Measurements from ENCODE around the gene DCDC2B.
A peak's percentile ranks its signal among the peaks of the same experiment; 100 is the strongest.

Gene DCDC2B

GRCh38 chr1:32181563-32181962 is 27.3 kb upstream of the DCDC2B start:
- H3K4me2 ChIP-seq (ENCODE audit: low read length), result peak overlapping the region; percentile 6
- H2BK5ac ChIP-seq (ENCODE audit: low read length), result no peak overlapping the region
- peak overlapping the region; percentile 74 for H3K56ac ChIP-seq (ENCODE audit: low read length)
- H3K27me3 ChIP-seq (ENCODE audit: insufficient read depth, low read length, poor library complexity), result no peaks in the 10 kb centered on the region
- H3K79me2 ChIP-seq (ENCODE audit: control insufficient read depth, insufficient read depth, low read length), result peaks cover 34% of the 10 kb centered on the region
- DNase-seq, result no peak
- peaks cover 23% of the 10 kb centered on the region for H3K79me1 ChIP-seq (ENCODE audit: low read length)
- H2AK5ac ChIP-seq (ENCODE audit: low read length), result no peak overlapping the region
- H4K5ac ChIP-seq (ENCODE audit: low read length), result no peak overlapping the region
- WGBS (ENCODE audit: extremely low coverage, insufficient coverage, low lambda C conversion rate), result no CpG with 5 or more reads among the region's 5 CpGs
- H3K9ac ChIP-seq (ENCODE audit: low read length), result peak overlapping the region; percentile 88
- no peak overlapping the region for H2BK15ac ChIP-seq (replicated peaks; ENCODE audit: low read depth)
- no peak overlapping the region for H3K4ac ChIP-seq (ENCODE audit: low read depth, low read length)
- no peak overlapping the region for H3K27ac ChIP-seq (ENCODE audit: low read depth, low read length)
- no peak overlapping the region for H3K4me3 ChIP-seq (ENCODE audit: low read length)
- peaks cover 9% of the 10 kb centered on the region for H3K4me1 ChIP-seq (ENCODE audit: control insufficient read depth, low read depth, low read length)
- H2BK120ac ChIP-seq (ENCODE audit: low read depth, low read length), result no peak overlapping the region
- no peak overlapping the region for H4K8ac ChIP-seq (ENCODE audit: low read depth, low read length)
- H3K18ac ChIP-seq (ENCODE audit: low read length), result no peak overlapping the region
- peaks cover 10% of the 10 kb centered on the region for H3K36me3 ChIP-seq (ENCODE audit: control insufficient read depth, insufficient read depth, low read length)
- no peak overlapping the region for H3K23ac ChIP-seq (ENCODE audit: low read length)

- H4K8ac ChIP-seq (ENCODE audit: low read depth, low read length), result no peak overlapping the region
- no peak overlapping the region for H3K18ac ChIP-seq (ENCODE audit: low read length)
- no peak overlapping the region for H2BK5ac ChIP-seq (ENCODE audit: low read length)
- H3K9ac ChIP-seq (ENCODE audit: low read length), result no peak overlapping the region
- no peak overlapping the region for H2AK5ac ChIP-seq (ENCODE audit: low read length)
- WGBS (ENCODE audit: extremely low coverage, insufficient coverage, low lambda C conversion rate), result no CpG with 5 or more reads among the region's 6 CpGs
- H3K36me3 ChIP-seq (ENCODE audit: control insufficient read depth, insufficient read depth, low read length), result peaks cover 12% of the 10 kb centered on the region
- no peak overlapping the region for H4K5ac ChIP-seq (ENCODE audit: low read length)
- no peak overlapping the region for H3K23ac ChIP-seq (ENCODE audit: low read length)
- DNase-seq, result no peak
- H3K27me3 ChIP-seq (ENCODE audit: insufficient read depth, low read length, poor library complexity), result no peaks in the 10 kb centered on the region
- no peak overlapping the region for H3K4ac ChIP-seq (ENCODE audit: low read depth, low read length)
- H2BK120ac ChIP-seq (ENCODE audit: low read depth, low read length), result no peak overlapping the region
- H3K27ac ChIP-seq (ENCODE audit: low read depth, low read length), result no peak overlapping the region
- H3K79me2 ChIP-seq (ENCODE audit: control insufficient read depth, insufficient read depth, low read length), result peaks cover 37% of the 10 kb centered on the region
- H2BK15ac ChIP-seq (replicated peaks; ENCODE audit: low read depth), result no peak overlapping the region
- peaks cover 24% of the 10 kb centered on the region for H3K79me1 ChIP-seq (ENCODE audit: low read length)
- peaks cover 9% of the 10 kb centered on the region for H3K4me1 ChIP-seq (ENCODE audit: control insufficient read depth, low read depth, low read length)
- H3K4me3 ChIP-seq (ENCODE audit: low read length), result no peak overlapping the region
- no peak overlapping the region for H3K56ac ChIP-seq (ENCODE audit: low read length)
- no peak overlapping the region for H3K4me2 ChIP-seq (ENCODE audit: low read length)
Measured at GRCh38 chr1:32182060-32182459, 26.8 kb upstream of the DCDC2B start.

- H3K4me2 ChIP-seq (ENCODE audit: low read length), result no peak overlapping the region
- H3K56ac ChIP-seq (ENCODE audit: low read length), result no peak overlapping the region
- no peak for DNase-seq
- no peak overlapping the region for H3K23ac ChIP-seq (ENCODE audit: low read length)
- H2AK5ac ChIP-seq (ENCODE audit: low read length), result no peak overlapping the region
- H3K79me2 ChIP-seq (ENCODE audit: control insufficient read depth, insufficient read depth, low read length), result peaks cover 37% of the 10 kb centered on the region
- H3K36me3 ChIP-seq (ENCODE audit: control insufficient read depth, insufficient read depth, low read length), result peaks cover 22% of the 10 kb centered on the region
- H3K4me3 ChIP-seq (ENCODE audit: low read length), result no peak overlapping the region
- H3K4ac ChIP-seq (ENCODE audit: low read depth, low read length), result no peak overlapping the region
- H4K5ac ChIP-seq (ENCODE audit: low read length), result no peak overlapping the region
- H2BK120ac ChIP-seq (ENCODE audit: low read depth, low read length), result no peak overlapping the region
- no peak overlapping the region for H4K8ac ChIP-seq (ENCODE audit: low read depth, low read length)
- H3K27ac ChIP-seq (ENCODE audit: low read depth, low read length), result no peak overlapping the region
- H3K79me1 ChIP-seq (ENCODE audit: low read length), result peaks cover 31% of the 10 kb centered on the region
- H3K4me1 ChIP-seq (ENCODE audit: control insufficient read depth, low read depth, low read length), result peaks cover 7% of the 10 kb centered on the region
- no peak overlapping the region for H3K9ac ChIP-seq (ENCODE audit: low read length)
- H3K18ac ChIP-seq (ENCODE audit: low read length), result no peak overlapping the region
- no peak overlapping the region for H2BK15ac ChIP-seq (replicated peaks; ENCODE audit: low read depth)
- no peaks in the 10 kb centered on the region for H3K27me3 ChIP-seq (ENCODE audit: insufficient read depth, low read length, poor library complexity)
- H2BK5ac ChIP-seq (ENCODE audit: low read length), result no peak overlapping the region
Measured at GRCh38 chr1:32184650-32185049, 24.2 kb upstream of the DCDC2B start.

GRCh38 chr1:32186077-32186476 is 22.8 kb upstream of the DCDC2B start:
- Histone ChIP-seq H3K56ac (ENCODE audit: low read length) (no peak overlapping the region), H3K36me3 (ENCODE audit: control insufficient read depth, insufficient read depth, low read length) (peaks cover 33% of the 10 kb centered on the region), H3K4ac (ENCODE audit: low read depth, low read length) (no peak overlapping the region), H4K8ac (ENCODE audit: low read depth, low read length) (no peak overlapping the region), H3K27me3 (ENCODE audit: insufficient read depth, low read length, poor library complexity) (no peaks in the 10 kb centered on the region), H3K9ac (ENCODE audit: low read length) (peak overlapping the region; percentile 31), H3K79me2 (ENCODE audit: control insufficient read depth, insufficient read depth, low read length) (peaks cover 28% of the 10 kb centered on the region), H2BK120ac (ENCODE audit: low read depth, low read length) (no peak overlapping the region), H4K5ac (ENCODE audit: low read length) (no peak overlapping the region), H2BK15ac (replicated peaks; ENCODE audit: low read depth) (no peak overlapping the region), H2BK5ac (ENCODE audit: low read length) (no peak overlapping the region), H3K18ac (ENCODE audit: low read length) (no peak overlapping the region), H2AK5ac (ENCODE audit: low read length) (no peak overlapping the region), H3K23ac (ENCODE audit: low read length) (no peak overlapping the region), H3K4me1 (ENCODE audit: control insufficient read depth, low read depth, low read length) (peaks cover 4% of the 10 kb centered on the region), H3K4me2 (ENCODE audit: low read length) (no peak overlapping the region), H3K27ac (ENCODE audit: low read depth, low read length) (no peak overlapping the region), H3K79me1 (ENCODE audit: low read length) (peaks cover 25% of the 10 kb centered on the region), H3K4me3 (ENCODE audit: low read length) (no peak overlapping the region)
- DNase-seq, result peak; percentile 64
- 100% methylated on average over 1 of the region's 2 CpGs for WGBS (ENCODE audit: extremely low coverage, insufficient coverage, low lambda C conversion rate)

DNA sequence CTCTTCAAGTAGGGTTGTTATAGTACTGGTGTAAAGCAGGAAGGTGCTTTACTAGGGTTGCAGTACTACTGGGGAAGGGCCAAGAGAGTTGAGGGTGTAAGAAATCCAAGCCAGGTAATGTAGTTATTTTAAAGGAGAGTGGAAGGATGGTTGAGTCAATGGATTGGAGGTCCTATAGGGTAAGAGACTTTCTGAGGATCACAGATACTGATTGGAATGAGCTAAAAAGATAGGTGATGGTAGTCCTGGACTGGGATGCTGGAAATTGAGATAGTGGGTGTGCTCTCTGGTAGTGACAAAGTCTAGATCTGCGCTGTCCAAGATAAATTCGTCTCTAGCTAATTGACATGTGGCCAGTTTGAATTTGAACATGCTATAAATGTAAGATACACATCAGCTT is 22.4 kb upstream of the DCDC2B start:
- Histone ChIP-seq H3K4me3 (ENCODE audit: low read length) (no peak overlapping the region), H4K5ac (ENCODE audit: low read length) (no peak overlapping the region), H3K79me1 (ENCODE audit: low read length) (peaks cover 21% of the 10 kb centered on the region), H3K56ac (ENCODE audit: low read length) (no peak overlapping the region), H3K4ac (ENCODE audit: low read depth, low read length) (no peak overlapping the region), H3K4me2 (ENCODE audit: low read length) (no peak overlapping the region), H2AK5ac (ENCODE audit: low read length) (no peak overlapping the region), H3K27me3 (ENCODE audit: insufficient read depth, low read length, poor library complexity) (no peaks in the 10 kb centered on the region), H3K27ac (ENCODE audit: low read depth, low read length) (no peak overlapping the region), H2BK5ac (ENCODE audit: low read length) (peak overlapping the region; percentile 22), H3K18ac (ENCODE audit: low read length) (no peak overlapping the region), H3K79me2 (ENCODE audit: control insufficient read depth, insufficient read depth, low read length) (peaks cover 24% of the 10 kb centered on the region), H3K9ac (ENCODE audit: low read length) (peak overlapping the region; percentile 31), H4K8ac (ENCODE audit: low read depth, low read length) (no peak overlapping the region), H3K23ac (ENCODE audit: low read length) (no peak overlapping the region), H2BK120ac (ENCODE audit: low read depth, low read length) (no peak overlapping the region), H3K36me3 (ENCODE audit: control insufficient read depth, insufficient read depth, low read length) (peaks cover 35% of the 10 kb centered on the region), H2BK15ac (replicated peaks; ENCODE audit: low read depth) (no peak overlapping the region), H3K4me1 (ENCODE audit: control insufficient read depth, low read depth, low read length) (no peaks in the 10 kb centered on the region)
- no peak for DNase-seq
- WGBS (ENCODE audit: extremely low coverage, insufficient coverage, low lambda C conversion rate), result no CpG with 5 or more reads among the region's 2 CpGs

DNA sequence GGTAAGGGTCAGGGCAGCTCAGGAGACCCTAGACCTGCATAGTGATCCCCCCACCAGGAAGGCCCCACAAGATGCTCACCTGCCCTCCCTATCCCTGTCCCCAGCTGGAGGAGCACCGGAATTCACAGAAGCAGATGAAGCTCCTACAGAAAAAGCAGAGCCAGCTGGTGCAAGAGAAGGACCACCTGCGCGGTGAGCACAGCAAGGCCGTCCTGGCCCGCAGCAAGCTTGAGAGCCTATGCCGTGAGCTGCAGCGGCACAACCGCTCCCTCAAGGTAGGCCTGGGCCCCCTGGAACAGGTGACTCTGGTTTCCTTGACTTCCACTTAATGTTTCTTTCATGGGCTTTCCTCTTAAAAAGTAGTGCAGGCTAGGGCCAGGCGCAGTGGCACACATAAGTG is 21.0 kb upstream of the DCDC2B start:
- Histone ChIP-seq H4K5ac (ENCODE audit: low read length) (no peak overlapping the region), H3K4me2 (ENCODE audit: low read length) (no peak overlapping the region), H3K36me3 (ENCODE audit: control insufficient read depth, insufficient read depth, low read length) (peaks cover 43% of the 10 kb centered on the region), H2BK120ac (ENCODE audit: low read depth, low read length) (no peak overlapping the region), H2AK5ac (ENCODE audit: low read length) (no peak overlapping the region), H3K27ac (ENCODE audit: low read depth, low read length) (no peak overlapping the region), H3K23ac (ENCODE audit: low read length) (no peak overlapping the region), H3K9ac (ENCODE audit: low read length) (no peak overlapping the region), H2BK15ac (replicated peaks; ENCODE audit: low read depth) (no peak overlapping the region), H2BK5ac (ENCODE audit: low read length) (no peak overlapping the region), H3K4me3 (ENCODE audit: low read length) (no peak overlapping the region), H3K79me1 (ENCODE audit: low read length) (peaks cover 16% of the 10 kb centered on the region), H3K4me1 (ENCODE audit: control insufficient read depth, low read depth, low read length) (no peaks in the 10 kb centered on the region), H3K27me3 (ENCODE audit: insufficient read depth, low read length, poor library complexity) (no peaks in the 10 kb centered on the region), H3K18ac (ENCODE audit: low read length) (no peak overlapping the region), H3K4ac (ENCODE audit: low read depth, low read length) (no peak overlapping the region), H3K56ac (ENCODE audit: low read length) (no peak overlapping the region), H4K8ac (ENCODE audit: low read depth, low read length) (no peak overlapping the region), H3K79me2 (ENCODE audit: control insufficient read depth, insufficient read depth, low read length) (peaks cover 17% of the 10 kb centered on the region)
- no peak for DNase-seq
- no CpG with 5 or more reads among the region's 9 CpGs for WGBS (ENCODE audit: extremely low coverage, insufficient coverage, low lambda C conversion rate)
